ENCODE measurements around the gene FBXL16.

DNA sequence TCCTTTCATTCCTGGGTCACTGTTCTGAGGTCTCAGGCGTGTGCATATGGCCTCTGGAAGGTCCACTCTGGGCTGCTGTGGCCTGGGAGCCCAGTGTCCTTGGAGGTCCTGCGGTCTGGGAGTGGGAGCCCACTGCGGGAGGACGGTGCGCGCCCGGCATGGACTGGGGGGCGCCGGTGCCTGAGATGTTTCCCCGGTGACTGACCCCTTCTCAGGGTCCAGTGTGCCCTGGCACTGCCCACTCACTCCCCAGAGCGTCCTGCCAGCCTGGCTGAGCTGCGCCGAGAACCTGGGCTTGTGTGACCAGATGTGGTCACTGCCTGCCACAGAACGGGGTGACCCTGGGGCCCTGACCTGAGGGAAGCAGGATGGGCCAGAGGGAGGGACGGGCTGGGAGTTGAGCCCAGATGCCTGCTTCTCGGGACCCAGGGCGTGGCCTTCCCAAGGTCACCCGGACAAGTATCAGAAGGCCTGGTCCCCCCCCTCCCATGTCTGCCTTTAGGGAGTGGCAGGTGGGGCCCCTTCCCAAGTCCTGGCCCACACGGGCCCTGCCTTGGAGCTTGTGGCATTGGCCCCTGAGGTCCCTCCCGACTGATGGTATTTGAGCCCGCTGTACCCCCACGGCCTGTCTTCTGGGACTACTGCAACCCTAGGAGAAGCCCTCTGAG lies 31.3 kb downstream of the FBXL16 start:
- TF ChIP-seq, protein P1, sequence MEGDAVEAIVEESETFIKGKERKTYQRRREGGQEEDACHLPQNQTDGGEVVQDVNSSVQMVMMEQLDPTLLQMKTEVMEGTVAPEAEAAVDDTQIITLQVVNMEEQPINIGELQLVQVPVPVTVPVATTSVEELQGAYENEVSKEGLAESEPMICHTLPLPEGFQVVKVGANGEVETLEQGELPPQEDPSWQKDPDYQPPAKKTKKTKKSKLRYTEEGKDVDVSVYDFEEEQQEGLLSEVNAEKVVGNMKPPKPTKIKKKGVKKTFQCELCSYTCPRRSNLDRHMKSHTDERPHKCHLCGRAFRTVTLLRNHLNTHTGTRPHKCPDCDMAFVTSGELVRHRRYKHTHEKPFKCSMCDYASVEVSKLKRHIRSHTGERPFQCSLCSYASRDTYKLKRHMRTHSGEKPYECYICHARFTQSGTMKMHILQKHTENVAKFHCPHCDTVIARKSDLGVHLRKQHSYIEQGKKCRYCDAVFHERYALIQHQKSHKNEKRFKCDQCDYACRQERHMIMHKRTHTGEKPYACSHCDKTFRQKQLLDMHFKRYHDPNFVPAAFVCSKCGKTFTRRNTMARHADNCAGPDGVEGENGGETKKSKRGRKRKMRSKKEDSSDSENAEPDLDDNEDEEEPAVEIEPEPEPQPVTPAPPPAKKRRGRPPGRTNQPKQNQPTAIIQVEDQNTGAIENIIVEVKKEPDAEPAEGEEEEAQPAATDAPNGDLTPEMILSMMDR (IDR thresholded peaks at IDR 0.05; ENCODE audit: low read length): no peak
- TF ChIP-seq EZH2phosphoT487 (IDR thresholded peaks at IDR 0.05; ENCODE audit: low read length): no peak
- no peak for TF ChIP-seq EZH2 (optimal IDR thresholded peaks at IDR 0.05; ENCODE audit: low read depth, low read length)
